SH-SY5Y (cell line): ENCODE data around the gene ING4.

Source experiments
- GATA2 ChIP-seq: IDR thresholded peaks from 2 replicates; pipeline ENCODE4 v1.6.1; 2011; ENCODE audit warnings: mild to moderate bottlenecking, low read depth, low read length
- GATA3 ChIP-seq: IDR thresholded peaks from 2 replicates; pipeline ENCODE4 v1.6.1; 2011; ENCODE audit warnings: low read depth, mild to moderate bottlenecking, low read length, moderate library complexity

ING4 gene

DNA sequence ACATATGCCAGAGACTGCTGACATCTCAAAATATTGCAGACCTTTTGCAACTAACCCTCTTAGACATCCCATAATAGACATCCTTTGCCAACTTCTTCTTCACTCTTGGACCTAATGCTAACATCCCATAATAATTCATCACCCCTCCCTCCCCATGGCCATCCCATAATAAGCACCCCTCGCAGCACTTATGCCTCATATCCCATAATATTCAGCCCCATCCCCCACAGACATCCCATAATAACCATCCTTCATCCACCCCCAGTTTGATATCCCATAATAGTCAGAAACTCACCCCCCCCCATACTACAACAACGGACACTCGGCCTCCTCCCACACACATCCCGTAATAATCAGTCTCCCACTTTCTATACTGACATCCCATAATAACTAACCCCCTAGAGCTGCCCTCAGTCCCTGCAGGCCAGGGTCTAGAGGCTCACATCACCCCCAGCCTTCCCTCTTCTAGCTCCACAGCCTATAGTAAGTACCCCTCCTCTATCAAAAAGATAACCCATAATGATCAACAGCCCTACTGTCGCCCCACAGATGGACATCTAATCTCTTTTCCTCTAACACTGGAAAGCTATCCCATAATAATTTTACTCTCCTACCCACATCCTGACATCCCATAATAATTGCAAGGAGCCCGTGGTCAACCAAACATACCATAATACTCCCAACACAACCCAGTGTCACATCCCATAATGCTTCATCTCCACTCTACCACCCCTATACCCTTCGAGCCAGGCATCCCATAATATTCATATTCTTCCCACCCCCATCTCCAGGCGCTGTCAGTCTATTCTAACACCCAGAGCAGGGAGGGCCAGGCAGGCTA is 54.9 kb downstream of the ING4 start:
- TF ChIP-seq GATA2 (no peak; the same call in 1 of the 2 replicates), GATA3 (no peak)

DNA sequence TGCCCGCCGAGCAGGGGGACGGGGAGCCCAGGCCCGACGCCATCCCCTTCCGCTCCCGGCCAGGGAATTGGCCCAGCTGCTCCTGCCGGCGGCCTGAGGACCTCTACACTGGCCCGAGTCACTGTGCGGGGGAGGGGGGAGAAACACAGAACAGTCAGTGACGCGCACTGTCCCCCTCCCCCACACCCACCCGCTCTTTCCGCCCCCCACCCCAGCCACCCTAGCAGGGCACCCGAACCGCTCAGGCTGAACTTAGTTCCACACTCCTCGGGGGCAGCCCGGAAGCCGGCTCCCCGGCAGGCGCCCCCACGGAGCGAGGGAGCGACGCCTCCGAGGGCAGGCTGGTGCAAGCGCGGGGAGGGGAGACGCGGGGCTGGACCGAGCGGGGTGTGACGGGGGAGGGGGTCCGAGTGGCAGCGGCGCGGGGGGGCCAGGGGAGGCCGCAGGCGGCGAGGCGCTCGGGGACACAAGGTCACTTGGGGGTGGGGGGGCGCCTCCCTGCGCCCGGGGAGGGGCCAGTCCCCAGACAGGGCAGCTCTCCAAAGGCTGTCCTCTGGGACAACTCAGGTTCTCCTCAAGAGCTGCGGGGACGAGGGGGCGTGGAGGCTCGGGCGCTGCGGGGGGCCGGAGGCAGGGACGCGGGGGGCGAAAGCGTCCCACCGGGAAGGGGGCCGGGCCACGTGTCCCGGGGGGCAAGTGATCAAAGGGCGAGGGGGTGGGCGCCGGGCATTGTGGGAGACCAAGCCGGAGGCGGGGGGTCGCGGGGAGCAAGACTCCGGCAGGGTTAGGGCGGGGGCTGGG is 56.4 kb downstream of the ING4 start:
- no peak for TF ChIP-seq GATA3
- TF ChIP-seq GATA2 = no peak

DNA sequence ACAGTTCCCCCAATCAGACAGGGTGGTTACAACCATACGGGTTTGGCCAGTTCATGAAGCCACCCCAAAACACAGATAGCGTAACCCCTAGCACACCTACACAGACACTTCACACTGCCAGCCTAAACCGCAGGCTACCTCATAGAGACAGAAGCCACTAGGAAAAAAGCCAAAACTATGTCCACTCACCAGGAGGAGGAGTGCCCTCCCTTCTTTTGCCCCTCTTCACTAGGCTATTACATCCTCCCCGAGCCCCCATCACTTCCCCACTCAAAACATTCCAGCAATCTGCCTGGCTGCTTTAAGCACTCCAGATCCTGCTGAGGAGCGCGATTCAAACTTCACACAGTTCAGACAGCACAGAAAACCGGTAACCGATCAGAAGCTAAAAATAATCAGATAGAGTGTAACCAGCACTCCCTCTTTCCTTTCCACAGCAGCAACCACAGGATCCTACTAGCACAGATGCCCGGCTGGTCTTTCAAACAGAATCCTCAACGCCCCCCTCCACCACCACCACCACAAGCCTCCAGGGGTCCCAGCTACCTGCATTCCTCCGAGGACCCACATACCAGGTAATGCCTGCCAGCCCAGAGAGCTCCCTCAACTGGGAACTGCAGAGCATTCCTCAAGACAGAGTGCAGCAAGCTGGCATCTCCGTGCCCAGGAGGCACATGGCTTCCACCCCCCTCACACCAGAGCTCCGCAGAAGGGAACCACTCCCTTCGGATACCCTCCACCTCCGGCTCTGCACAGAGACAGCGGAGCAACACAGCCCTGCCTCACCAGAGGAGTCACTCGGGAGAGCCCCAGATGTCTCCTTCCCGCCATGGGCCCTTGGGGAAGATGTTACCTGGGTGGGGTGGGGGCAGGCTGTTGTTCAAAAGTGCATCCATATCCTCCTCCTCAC is 57.2 kb downstream of the ING4 start:
- TF ChIP-seq GATA3 = no peak
- TF ChIP-seq GATA2 = no peak

DNA sequence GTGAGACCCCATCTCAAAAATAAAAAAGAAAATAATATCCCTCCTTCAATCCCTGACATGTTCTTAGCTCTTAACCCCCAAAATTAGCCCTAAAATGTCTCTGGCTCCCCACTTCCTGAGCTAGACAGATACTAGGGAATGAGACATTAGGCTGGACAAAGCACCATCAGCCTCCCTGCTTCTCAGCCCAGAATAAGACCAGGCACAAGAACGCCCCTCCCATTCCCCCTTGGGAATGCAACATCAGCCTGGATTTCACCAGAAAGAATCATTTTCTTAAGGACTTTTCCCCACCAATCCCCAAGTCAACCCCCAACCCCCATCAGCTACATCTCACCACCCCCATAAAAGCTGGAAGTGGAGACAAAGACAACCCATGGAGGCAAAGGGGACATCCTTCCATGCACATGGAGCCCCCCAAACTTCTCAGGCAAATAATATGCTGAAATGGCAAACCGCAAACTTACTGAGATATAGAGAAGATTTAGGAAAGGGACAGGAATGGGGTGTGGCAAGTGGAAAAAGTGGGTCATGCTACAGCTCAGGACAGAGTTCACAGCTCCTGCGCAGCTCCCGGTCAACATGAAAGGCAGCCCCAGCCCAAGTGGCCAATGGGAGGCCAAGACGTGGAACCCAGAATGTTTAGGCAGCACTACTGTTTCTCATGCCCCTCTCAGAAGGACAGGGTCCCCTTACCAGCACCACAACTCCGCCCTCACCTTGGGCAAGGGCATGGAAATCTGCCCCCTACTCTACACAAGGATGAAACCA is 58.5 kb downstream of the ING4 start:
- TF ChIP-seq GATA3 (no peak), GATA2 (no peak)

DNA sequence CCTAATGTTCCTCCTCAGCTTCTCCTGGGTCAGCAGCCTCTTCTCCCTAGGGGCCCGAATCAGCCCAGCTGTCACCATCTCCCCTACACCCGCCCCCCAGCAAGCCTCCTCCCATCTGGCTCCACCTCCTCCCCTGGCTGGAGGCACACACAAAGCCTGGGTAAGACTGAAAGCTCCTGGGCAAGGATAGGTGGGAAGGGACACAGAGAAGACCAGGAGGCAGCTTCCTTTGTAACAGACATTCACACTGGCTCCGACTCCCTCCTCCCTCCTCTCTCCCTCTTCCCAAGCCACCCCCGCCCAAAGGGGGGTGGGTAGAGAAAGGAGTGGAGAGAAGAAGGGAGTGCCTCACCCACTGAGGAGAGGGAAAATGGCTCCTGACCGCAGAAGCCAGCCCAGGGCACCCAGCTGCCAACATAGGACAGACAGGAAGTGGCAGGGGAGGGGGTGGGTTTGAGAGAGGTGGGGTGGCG is 59.8 kb downstream of the ING4 start:
- TF ChIP-seq GATA2 = no peak

DNA sequence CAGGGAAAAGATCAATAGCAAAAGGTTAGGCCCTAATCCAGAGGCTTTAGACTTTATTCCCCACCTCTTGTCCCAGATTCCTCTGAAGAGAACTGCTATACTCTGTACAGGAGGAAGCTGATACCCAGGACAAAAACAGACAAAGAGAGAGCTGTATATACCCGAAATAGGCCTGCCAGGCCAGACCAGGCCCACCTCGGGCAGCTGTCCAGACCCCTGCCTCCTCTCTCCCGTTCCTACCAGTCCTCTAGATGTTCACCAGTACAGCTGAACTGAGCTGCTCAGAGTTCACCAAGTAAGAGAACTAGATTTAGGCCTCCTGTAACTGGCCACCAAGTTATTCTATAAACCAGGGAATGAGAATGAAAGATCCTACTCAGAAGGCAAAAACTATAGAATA is 60.4 kb downstream of the ING4 start:
- no peak for TF ChIP-seq GATA2
- TF ChIP-seq GATA3 = no peak
